Skin epidermis (tissue), 12 donors: Measurements from ENCODE around the gene CEL.

Experiments
- H3K27ac ChIP-seq, 21 experiments: fragments of 200-600 bp; sonication (generic) in 11 of 21; one replicate each; pipeline ENCODE4 v1.5.0; 2020; ENCODE audit warnings: mild to moderate bottlenecking in 3 of 21, inconsistent platforms in 2 of 21, moderate library complexity in 2 of 21
- H3K4me3 ChIP-seq, 7 experiments: fragments of 200-600 bp; sonication (generic) in 2 of 7; one replicate each; pipeline ENCODE4 v1.5.0; 2020; ENCODE audit warnings: inconsistent platforms in 2 of 7, mild to moderate bottlenecking in 2 of 7, moderate library complexity in 1 of 7

CEL gene

DNA sequence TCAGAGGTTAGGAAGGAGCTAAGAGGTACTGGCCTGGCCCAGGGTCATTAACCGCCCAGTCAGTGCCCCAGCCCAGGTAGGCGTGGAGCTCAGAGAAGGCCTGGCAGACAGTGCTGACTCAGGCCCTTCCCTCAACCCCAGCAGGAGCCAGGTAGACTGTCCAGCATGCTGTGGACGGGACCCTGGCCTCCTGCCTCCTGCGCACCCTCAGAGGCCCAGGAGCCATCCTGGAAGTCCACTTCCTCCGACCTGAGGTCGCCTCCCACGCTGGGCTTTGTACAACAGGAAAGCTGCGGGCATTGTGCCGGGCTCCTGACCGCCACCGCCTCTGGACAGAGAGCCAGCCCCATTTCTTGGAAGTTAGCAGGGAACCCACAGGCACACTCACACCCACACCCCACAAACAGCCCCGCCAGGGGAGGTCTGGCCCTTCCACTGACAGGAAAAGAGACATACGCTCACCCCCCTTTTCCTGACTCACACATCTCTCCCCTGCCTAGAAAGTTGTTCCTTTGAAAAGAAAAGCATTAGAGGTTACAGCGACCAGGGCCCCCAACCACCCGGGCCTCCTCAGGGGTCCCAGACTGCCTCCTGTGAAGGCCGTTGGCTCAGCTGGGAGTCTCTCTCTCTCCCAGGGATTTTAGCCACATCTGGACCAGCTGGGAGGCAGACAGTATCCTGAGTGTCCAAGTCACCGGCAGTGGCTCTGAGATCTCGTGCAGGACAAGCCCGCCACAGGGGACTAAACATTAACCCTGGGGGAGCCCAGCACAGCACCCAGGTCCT is 51.6 kb downstream of the CEL start:
- Histone ChIP-seq H3K4me3 (no peak overlapping the region), H3K27ac (peak overlapping the region; percentile 33 to 97 (median 78))

DNA sequence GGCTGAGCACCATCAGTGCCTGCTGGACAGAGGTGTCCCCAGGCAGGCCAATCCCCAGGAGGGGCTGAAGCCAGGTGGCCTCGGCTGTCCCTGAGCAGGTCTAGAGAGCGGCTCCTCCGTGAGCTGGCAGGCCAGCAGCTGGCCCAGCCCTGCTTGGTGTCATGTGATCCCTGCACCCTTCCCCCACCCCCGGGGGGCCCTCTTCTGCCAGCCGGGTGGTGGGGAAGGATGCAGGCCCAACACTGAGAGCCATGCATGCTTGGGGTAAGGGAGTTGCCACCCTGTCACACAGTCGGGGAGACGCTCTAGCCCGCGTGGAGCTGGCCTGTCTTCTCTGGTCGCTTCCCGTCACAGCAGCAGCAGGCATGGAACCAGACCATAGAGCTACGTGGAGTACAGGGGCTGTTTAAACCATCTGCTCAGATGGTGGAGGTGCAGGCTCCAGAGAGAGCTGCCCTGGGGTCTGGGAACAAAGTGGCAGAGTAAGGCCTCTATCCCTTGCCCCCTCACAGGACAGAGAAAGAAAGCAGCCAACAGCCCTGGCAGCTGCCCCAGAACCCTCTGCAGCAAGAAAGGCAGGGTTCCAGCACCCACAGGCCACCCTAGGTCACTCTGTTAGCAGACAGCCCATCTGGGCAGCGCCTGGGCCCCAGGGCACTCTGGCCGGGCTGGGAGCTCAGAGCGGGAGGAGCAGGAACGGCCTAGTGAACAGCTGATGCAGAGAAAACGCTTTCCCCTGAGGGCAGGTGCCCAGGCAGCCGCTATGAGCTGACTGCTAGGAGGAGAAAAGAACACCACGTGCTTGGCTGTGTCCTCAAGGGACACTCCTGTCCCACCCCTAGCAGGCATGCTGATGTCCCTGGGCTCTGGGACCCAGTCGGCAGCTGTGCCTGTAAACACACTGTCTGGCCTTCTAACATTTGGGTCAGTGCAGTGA is 52.4 kb downstream of the CEL start:
- Histone ChIP-seq H3K4me3 (no peak overlapping the region), H3K27ac (peak overlapping the region in 20 of 21 experiments; percentile 41 to 97 (median 78))

DNA sequence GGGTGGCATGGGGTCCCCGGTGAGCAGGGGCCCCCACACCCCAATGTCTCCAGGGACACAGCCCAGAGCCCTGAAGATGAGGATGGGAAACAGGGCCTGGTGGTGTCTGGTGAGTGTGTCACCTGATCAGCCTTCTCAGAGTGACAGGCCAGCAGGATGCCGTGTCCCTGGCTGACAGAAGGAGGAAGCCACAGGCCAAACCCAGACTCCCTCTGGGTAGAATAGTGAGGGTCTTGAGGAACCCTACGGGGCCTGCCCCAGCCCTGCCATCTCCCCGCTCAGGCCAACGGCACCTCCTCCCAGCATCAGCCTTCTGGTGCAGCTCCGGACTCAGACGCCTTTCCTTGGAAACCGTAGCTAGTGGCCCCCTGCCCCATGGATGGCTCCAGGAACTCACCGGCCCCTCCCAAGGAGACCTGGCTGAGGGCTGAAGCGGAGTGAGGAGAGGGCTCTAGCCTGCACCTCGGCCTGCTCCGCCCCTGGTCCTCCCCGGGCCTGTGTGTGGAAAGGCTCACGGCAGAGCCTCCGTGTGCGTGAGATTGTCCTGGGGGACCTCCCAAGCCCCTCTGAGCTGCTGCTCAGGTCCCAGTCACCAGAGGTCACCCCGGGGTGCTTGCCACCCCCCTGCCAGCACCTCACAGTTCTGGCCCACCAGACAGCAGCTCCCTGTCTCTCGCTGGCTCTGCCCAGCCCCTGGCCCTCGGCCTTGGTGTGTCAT is 53.3 kb downstream of the CEL start:
- H3K4me3 ChIP-seq: no peak overlapping the region

DNA sequence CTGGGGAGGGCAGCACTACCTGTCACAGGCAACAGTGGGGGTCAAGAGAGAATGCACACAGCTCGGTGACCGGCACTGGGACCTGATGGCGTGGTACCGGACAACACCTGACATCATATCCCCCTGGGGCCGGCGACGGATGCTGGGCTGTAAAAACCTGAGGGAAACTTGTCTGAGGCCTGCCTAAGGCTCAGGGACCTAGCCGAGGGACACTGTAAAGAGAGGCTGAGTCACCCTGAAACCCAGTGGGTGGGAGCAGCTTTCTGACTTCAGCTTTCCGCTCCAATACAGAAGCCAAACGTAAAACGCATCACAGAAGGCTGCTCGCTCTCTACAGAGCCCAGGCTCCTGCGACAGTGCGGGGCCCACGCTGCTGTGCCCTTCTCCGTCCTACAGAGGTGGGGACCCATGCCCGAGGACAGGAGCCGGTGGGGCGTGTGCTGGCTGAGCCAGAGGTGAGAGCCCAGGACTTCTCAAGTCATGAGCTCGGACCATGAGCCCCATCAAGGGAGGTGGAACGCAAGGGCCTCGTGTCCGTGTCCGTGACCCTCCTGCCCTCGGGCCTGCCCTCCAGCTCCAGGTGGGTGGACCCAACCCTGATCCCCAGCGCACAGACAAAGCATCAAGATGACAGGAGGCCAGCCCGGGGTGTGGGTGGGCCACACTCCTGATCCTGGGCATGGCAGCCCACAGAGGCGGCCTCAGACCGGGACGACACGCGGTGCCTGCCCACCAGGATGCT is 54.0 kb downstream of the CEL start:
- no peak overlapping the region for H3K4me3 ChIP-seq
- H3K27ac ChIP-seq: peak overlapping the region in 19 of 21 experiments; percentile 34 to 97 (median 79)

More for the DNA sequence above, 53.3 kb downstream of the CEL start:
- peak overlapping the region in 20 of 21 experiments; percentile 41 to 97 (median 78) for H3K27ac ChIP-seq

DNA sequence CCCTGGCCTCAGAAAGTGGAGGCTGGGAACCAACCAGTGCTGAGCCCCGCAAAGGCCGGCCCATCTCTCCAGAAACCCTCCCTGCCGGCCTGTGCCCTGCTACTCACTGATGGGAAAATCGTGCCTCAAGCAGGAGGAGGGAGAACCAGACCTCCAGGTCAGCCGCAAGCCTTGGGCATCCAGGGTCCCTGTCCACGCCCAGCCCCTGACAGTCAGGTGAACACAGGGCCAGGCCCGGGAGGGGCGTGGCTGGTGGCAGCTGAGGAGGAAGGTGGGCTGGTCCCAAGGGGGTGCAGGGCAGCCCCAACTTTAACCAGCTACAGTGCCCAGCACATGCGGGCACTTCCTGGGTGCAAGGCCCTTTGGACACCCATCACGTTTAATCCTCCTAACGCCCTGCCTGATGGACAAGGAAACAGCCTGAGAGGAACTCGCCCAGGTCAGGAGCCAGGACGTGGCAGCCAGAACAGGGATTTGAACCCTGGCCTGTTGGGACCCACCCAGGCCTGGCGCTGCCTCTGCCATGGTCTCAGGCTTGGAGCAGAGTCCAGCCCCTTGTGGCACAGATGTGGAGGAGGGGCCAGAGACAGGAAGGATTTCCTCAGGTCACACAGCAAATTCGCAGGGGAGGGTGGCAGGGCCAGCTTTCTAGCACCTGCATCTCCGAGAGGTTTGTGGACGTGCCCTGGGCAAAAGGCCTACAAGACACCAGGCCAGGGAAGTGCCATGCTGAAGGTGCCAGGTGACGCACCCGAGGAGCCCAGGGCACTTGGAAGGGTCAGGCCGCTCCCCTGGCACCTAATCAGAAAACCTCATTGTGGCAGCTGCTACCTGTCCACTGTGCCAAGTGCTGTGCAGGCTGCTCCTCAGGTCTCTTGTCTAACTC is 54.8 kb downstream of the CEL start:
- H3K27ac ChIP-seq: peak overlapping the region in 17 of 21 experiments; percentile 8 to 97 (median 79)
- no peak overlapping the region for H3K4me3 ChIP-seq

DNA sequence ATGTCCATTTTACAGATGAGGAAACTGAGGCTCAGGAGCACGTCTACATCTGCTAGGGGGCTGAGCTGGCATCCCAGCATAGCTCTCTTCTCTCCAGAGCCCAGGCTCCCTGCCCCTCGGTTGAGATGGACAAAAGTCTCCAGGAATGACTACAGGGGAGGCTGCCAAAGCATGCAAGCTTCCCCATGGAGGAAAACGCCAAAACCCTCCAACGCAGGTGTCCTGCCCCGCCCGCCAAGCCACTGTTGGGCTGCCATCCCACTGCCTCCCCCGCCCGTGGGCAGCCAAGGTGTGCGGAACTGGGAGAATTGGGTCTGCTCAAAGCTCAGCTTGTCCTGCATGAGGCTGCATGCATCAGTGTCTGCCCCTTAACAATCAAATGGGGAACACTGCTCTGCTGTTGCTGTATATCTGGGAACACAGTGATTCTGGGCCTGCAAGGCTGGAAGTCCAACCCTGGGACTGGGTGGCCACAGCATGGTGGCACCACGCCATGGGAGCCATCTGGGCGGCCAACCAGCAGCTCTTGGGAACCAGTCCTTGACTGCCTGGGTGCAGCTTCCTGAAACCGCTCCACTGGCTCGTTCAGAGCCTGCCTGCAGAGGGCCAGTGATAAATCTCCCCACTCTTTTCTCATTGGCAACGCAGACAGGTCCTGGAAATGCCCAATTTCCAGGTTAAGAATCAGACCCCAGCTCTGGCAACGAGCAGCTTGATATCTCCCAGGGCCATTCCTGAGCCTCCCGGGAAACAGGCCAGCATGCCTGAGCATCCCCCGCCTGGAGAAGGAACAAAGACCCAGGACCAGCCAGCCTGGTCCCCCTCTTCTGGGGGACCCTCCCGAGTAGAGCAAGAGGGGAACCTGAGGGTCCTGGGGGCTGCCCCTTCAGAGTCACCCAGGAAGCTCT is 55.7 kb downstream of the CEL start:
- peak overlapping the region in 14 of 21 experiments; percentile 8 to 97 (median 90) for H3K27ac ChIP-seq
- H3K4me3 ChIP-seq: no peak overlapping the region

DNA sequence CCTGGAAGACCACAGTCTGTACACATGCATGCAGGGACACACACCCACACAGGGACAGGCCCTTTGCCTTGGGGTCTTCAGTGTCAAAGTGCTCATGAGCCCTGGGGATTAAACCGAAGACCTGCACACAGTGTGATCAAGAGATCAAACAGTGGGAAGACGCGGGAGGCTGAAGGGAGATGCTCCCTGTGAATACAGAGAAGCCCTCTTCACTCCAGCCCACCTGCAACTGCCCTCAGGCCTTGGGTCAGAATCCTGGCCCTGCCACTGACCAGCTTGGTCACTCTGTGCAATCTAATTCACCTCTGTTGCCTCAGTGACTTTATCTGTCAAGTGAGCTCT is 56.4 kb downstream of the CEL start:
- peak overlapping the region in 15 of 21 experiments; percentile 8 to 97 (median 91) for H3K27ac ChIP-seq
- H3K4me3 ChIP-seq: no peak overlapping the region

DNA sequence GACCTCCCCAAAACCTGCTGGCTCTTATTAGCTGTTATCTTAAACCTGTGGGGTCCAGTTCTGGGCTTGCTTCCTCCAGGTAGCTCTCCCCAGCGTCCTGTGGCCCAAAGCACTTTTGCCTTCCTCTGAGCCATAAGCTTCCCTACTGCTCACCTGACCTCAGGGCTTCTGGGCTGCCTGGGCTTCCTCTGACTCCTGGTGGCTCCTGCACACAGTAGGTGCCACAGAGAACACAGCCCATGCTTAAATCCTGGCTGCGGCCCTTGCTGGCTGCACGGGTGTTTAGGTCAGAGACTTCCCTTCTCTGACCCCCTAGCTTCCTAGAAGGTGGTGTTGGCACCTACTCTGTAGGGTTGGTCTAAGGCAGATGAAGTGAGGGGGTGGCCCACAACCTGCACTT is 56.8 kb downstream of the CEL start:
- Histone ChIP-seq H3K4me3 (peak overlapping the region in 2 of 7 experiments; percentile 56 to 70), H3K27ac (peak overlapping the region in 19 of 21 experiments; percentile 26 to 98 (median 93))

DNA sequence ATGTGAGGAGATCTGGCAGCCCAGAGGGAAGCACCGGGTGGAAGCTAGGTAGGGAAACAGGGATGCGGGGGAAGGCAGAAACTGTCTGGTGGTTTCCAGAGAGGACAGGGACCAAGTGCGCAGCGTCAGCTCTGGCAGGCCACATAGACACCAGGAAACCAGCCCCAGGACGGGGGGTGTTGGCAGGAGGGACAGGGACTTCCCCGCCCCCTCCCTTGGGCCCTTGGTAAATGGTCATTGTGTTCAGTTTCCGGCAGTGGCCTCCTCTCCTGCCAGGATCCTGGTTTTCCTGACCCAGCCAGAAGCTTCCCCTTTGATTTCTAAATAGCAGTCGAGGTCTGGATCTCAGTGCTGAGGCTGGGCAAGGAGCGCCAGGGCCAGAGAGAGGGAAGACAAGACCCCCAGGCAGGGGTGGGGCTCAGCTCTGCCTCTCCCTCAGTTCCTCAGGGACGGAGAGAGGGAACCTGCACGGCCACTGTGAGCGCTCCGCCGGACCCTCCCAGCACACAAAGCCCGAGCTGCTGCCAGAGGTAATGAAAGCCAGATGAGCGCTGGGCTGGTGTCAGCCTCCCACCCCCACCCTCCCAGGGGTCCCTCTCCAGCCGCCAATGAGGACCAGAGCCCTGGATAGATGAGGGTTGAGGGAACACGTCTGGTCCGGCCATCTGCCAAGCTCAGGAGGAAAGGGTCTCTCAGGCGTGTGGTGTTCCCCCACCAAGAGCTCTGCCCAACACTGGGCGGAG is 57.5 kb downstream of the CEL start:
- H3K4me3 ChIP-seq: peak overlapping the region; percentile 50 to 85 (median 67)
- H3K27ac ChIP-seq: peak overlapping the region; percentile 51 to 98 (median 92)

DNA sequence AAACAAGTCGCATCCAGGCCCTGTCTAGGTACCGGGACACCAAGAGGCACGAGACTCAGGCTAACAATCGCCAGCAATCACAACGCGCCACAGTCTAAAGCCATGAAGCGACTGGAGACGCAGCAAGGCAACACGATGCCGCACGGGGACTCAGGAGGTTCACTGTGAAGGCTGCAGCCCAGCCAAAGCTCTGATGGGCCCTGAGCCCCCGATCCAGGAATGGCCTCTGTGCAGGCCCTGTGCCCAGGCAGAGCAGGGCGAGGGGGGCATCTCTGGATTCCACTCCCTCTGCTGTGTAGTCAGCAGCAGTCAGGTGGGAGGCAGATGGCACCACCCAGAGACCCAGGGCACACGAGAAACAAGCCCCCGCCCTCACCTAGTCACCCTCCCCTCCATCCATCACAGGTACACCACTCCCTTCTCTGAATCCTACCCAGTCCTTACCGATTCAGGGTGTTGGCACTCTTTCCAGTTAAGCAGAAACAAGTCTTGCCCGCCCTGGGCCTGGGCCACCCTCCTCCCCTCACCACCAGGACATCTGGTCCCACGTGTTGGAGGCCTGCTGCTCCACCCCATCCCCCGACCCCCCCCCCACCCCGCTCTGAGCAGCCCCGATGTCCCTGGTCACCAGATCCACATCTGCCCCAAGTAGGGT is 58.2 kb downstream of the CEL start:
- Histone ChIP-seq H3K4me3 (peak overlapping the region; percentile 50 to 85 (median 67)), H3K27ac (peak overlapping the region; percentile 51 to 98 (median 92))

DNA sequence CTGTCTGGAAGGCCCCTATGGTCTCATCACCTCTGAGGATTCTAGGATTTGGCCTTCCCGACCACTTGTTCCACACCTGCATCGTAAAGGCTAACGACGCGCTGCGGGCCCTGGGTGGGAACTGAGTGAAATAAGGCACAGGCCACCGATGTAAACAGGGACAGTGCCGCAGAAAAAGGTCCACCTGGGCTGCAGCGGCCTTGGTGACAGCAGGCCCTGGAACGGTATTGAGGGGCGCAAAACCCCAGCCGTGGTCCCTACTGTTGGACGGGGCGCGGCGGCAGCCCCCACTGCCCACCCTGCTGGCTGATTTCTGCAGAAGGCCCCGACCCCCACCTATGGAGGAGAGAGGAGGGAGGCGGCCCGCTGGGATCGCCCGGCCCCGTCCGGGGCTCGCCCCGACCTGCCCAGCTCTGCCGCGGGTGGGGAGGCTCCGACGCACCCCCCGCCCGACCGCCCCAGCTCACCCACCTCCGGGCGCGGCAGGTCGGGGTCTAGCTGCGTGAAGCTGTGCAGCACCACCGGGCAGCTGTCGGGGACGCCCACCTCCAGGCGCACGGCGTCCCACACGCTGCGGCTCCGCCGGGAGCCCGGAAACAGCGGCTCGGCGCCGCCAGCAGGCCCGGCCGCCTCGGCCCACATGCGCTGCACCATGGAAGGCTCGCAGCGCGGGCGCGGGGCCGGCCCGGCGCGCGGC is 58.9 kb downstream of the CEL start:
- H3K4me3 ChIP-seq: peak overlapping the region; percentile 50 to 85 (median 67)
- H3K27ac ChIP-seq: peak overlapping the region; percentile 78 to 98 (median 92)
